Keratinocyte (primary cell): ENCODE measurements around the gene BIN2. TPM values are rescaled to one million over a fixed set of nuclear protein-coding genes. Genes with fewer than 3 reads are reported as not detected.

ENCODE experiments used
- DNase-seq: peaks from one replicate; pipeline ENCODE4 v3.0.0-alpha.2; 2011; ENCODE audit warnings: low read depth, missing footprints, low spot score
- FAIRE-seq: peaks from 2 replicates; lab custom pipeline; 2011; peaks lifted over from hg19 to GRCh38; lab: Jason Lieb, UNC
- H2AFZ ChIP-seq: 2 replicates; pipeline ENCODE4 v1.6.0; 2012; ENCODE audit warnings: low read length, control low read depth, inconsistent platforms; ENCODE audit not compliant: control insufficient read depth
- H3K27ac ChIP-seq: 2 replicates; pipeline ENCODE4 v1.5.1; 2011; ENCODE audit warnings: low read length; ENCODE audit not compliant: control insufficient read depth, insufficient read depth
- H3K27me3 ChIP-seq: 3 replicates; pipeline ENCODE4 v1.6.0; 2011; ENCODE audit warnings: low read length; ENCODE audit not compliant: control insufficient read depth, insufficient read depth; ENCODE audit errors: extremely low read depth
- H3K36me3 ChIP-seq, 2 experiments: 2 replicates in 1 of 2; 3 replicates in 1 of 2; pipeline ENCODE4 v1.5.1; 2011; ENCODE audit warnings: low read length in 2 of 2, mild to moderate bottlenecking in 1 of 2; ENCODE audit not compliant: control insufficient read depth in 2 of 2, insufficient read depth in 2 of 2; ENCODE audit errors: extremely low read depth in 1 of 2
- H3K4me1 ChIP-seq: 3 replicates; pipeline ENCODE4 v1.5.1; 2011; ENCODE audit warnings: low read length; ENCODE audit not compliant: control insufficient read depth, insufficient read depth; ENCODE audit errors: extremely low read depth
- H3K4me2 ChIP-seq: 3 replicates; pipeline ENCODE4 v1.6.0; 2011; ENCODE audit warnings: low read depth, low read length; ENCODE audit not compliant: control insufficient read depth, insufficient read depth; ENCODE audit errors: extremely low read depth
- H3K4me3 ChIP-seq, 3 experiments: fragments of 200-600 bp in 1 of 3; sonication (generic) in 1 of 3; 2 replicates in 2 of 3; 3 replicates in 1 of 3; pipeline ENCODE4 v1.5.1; 2011 to 2016; ENCODE audit warnings: low read length in 3 of 3, mild to moderate bottlenecking in 3 of 3, control low read depth in 2 of 3, inconsistent platforms in 1 of 3, low read depth in 1 of 3, mixed read lengths in 1 of 3, mixed run types in 1 of 3, moderate library complexity in 1 of 3; ENCODE audit not compliant: control insufficient read depth in 2 of 3, insufficient read depth in 2 of 3; ENCODE audit errors: extremely low read depth in 1 of 3
- H3K79me2 ChIP-seq: 2 replicates; pipeline ENCODE4 v1.6.0; 2012; ENCODE audit warnings: low read length; ENCODE audit not compliant: control insufficient read depth, insufficient read depth
- H3K9ac ChIP-seq: 3 replicates; pipeline ENCODE4 v1.6.0; 2011; ENCODE audit warnings: low read length; ENCODE audit not compliant: control insufficient read depth, insufficient read depth; ENCODE audit errors: extremely low read depth
- H3K9me1 ChIP-seq: 3 replicates; pipeline ENCODE4 v1.6.0; 2011; ENCODE audit warnings: low read length; ENCODE audit not compliant: control insufficient read depth, insufficient read depth; ENCODE audit errors: extremely low read depth
- H3K9me3 ChIP-seq: 2 replicates; pipeline ENCODE4 v1.5.1; 2012; ENCODE audit warnings: low read depth, low read length; ENCODE audit not compliant: control insufficient read depth
- H4K20me1 ChIP-seq: 3 replicates; pipeline ENCODE4 v1.6.0; 2011; ENCODE audit warnings: low read length; ENCODE audit not compliant: control insufficient read depth, insufficient read depth; ENCODE audit errors: extremely low read depth
- CTCF ChIP-seq, 3 experiments: IDR thresholded peaks in 1 of 3; conservative IDR thresholded peaks in 1 of 3; optimal IDR thresholded peaks in 1 of 3; 2 replicates in 2 of 3; 3 replicates in 1 of 3; pipeline versions ENCODE3 to v1.5.1; 2011; ENCODE audit warnings: low read length in 3 of 3, mild to moderate bottlenecking in 3 of 3, moderate library complexity in 2 of 3, control low read depth in 1 of 3, inconsistent platforms in 1 of 3; ENCODE audit not compliant: insufficient read depth in 2 of 3; ENCODE audit errors: extremely low read depth in 1 of 3
- EZH2 ChIP-seq: IDR thresholded peaks from one replicate; pipeline ENCODE4 v1.6.1; 2012; ENCODE audit warnings: inconsistent platforms, mild to moderate bottlenecking, low read length, moderate library complexity
- dilution Hi-C: fragments of 300-500 bp; cut with MboI; formaldehyde crosslinking; loops from one replicate; pipeline ENCODE4 v1.7.0; 2020; ENCODE audit warnings: low sequenced_read_pairs; ENCODE audit not compliant: extremely low pct_ligation_motif_present
- polyA plus RNA-seq, 5 experiments: library from polyadenylated mRNA; depleted of rRNA in 3 of 5; stranded (reverse) in 3 of 5; stranded (forward) in 1 of 5; unstranded in 1 of 5; fragments of >200 nt; gene quantifications; 1 replicate in 1 of 5; 2 replicates in 3 of 5; 3 replicates in 1 of 5; pipeline versions ENCODE4 v1.2.1 to v1.2.3, GENCODE V29; 2011 to 2012; ENCODE audit warnings: missing spikeins in 2 of 5, low read depth in 1 of 5, low replicate concordance in 1 of 5

The BIN2 gene
- polyA plus RNA-seq, 1 donor (not counting 4 experiments of a cell fraction or from before 2014, with no cell fraction given) = not detected

GRCh38 chr12:51372021-51372420, 48.0 kb upstream of the BIN2 start:
- Histone ChIP-seq H3K4me3 (no peak overlapping the region), H3K36me3 (peaks cover 15 to 37% of the 10 kb centered on the region in 2 experiments), H3K79me2 (peaks cover 5% of the 10 kb centered on the region), H3K4me1 (peaks cover 31% of the 10 kb centered on the region), H3K9ac (peak overlapping the region; percentile 67), H2AFZ (no peak overlapping the region), H3K9me3 (no peaks in the 10 kb centered on the region), H3K4me2 (peak overlapping the region; percentile 67), H3K27me3 (no peaks in the 10 kb centered on the region), H3K27ac (peak overlapping the region; percentile 89), H3K9me1 (no peaks in the 10 kb centered on the region), H4K20me1 (peaks cover 3% of the 10 kb centered on the region)
- TF ChIP-seq EZH2 (no peak), CTCF (optimal IDR thresholded peaks at IDR 0.05 in 1 of 3, IDR thresholded peaks at IDR 0.05 in 1 of 3, conservative IDR thresholded peaks at IDR 0.05 in 1 of 3; ENCODE audit: extremely low read depth in 1 of 3, insufficient read depth in 2 of 3, low read length in 3 of 3) (peak in 1 of 3 experiments; percentile 12)
- FAIRE-seq = no peak
- DNase-seq = no peak
- dilution Hi-C loops = no loop called here

- dilution Hi-C loops = no loop called here
- peak; percentile 85 for FAIRE-seq
- peak overlapping the region; percentile 67 for H3K9ac ChIP-seq
- no peaks in the 10 kb centered on the region for H3K9me3 ChIP-seq
- peak overlapping the region; percentile 89 for H3K27ac ChIP-seq
- peaks cover 5% of the 10 kb centered on the region for H3K79me2 ChIP-seq
- peak; percentile 77 for DNase-seq
- H3K4me2 ChIP-seq = peak overlapping the region; percentile 67
- H3K4me1 ChIP-seq = peaks cover 31% of the 10 kb centered on the region
- no peaks in the 10 kb centered on the region for H3K9me1 ChIP-seq
- H3K36me3 ChIP-seq = peaks cover 13 to 32% of the 10 kb centered on the region in 2 experiments
- no peaks in the 10 kb centered on the region for H3K27me3 ChIP-seq
- peaks cover 3% of the 10 kb centered on the region for H4K20me1 ChIP-seq
- peak overlapping the region; percentile 55 for H2AFZ ChIP-seq
- peak overlapping the region in 1 of 3 experiments; percentile 7 for H3K4me3 ChIP-seq
- TF ChIP-seq EZH2 (no peak), CTCF (optimal IDR thresholded peaks at IDR 0.05 in 1 of 3, IDR thresholded peaks at IDR 0.05 in 1 of 3, conservative IDR thresholded peaks at IDR 0.05 in 1 of 3; ENCODE audit: extremely low read depth in 1 of 3, insufficient read depth in 2 of 3, low read length in 3 of 3) (no peak)
These were observed 47.5 kb upstream of the BIN2 start for GRCh38 chr12:51371295-51371953.
